ENCODE results near the gene SLC4A11. TPM values are rescaled to one million over a fixed set of nuclear protein-coding genes. Genes with fewer than 3 reads are reported as not detected.

The SLC4A11 gene
- total and polyA plus RNA-seq, 10 of the 15 experiments (the other 5 are each of a cell fraction or from before 2014, with no cell fraction given), result 0.07 to 2.3 (median 1.1) TPM

DNA sequence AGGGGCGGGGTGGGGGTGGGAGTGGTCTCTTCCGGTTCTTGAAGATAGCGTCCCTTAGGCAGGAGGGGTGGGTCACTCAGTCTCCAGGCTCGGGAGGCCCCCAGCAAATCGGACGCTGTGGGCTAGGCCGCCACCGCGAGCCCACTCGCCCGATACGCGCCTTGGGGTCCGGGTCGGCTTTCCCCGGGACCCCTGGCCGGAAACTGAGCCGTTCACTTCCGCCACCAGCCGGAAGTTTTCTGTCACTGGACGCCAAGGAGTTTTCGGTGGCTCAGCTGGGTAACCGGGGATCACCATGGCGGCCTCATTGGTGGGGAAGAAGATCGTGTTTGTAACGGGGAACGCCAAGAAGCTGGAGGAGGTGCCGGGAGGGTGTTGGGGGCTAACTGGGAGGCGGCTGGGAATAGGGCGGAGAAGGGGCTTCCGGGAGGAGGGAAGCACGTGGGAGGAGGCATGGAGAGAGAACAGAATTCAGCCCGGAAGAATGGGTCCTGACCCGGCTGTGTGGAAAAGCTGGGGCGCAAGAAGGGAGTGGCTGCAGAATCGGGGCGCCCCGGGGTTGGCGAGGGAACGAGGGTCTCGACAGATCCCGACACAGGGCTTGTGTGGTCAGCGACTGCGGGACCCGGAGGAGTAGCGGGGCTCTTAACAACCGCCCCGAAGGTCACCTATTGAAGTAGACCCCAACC is 29.6 kb downstream of the SLC4A11 start, which contains the start of gene ITPA (continued):
- TF ChIP-seq, protein P1, sequence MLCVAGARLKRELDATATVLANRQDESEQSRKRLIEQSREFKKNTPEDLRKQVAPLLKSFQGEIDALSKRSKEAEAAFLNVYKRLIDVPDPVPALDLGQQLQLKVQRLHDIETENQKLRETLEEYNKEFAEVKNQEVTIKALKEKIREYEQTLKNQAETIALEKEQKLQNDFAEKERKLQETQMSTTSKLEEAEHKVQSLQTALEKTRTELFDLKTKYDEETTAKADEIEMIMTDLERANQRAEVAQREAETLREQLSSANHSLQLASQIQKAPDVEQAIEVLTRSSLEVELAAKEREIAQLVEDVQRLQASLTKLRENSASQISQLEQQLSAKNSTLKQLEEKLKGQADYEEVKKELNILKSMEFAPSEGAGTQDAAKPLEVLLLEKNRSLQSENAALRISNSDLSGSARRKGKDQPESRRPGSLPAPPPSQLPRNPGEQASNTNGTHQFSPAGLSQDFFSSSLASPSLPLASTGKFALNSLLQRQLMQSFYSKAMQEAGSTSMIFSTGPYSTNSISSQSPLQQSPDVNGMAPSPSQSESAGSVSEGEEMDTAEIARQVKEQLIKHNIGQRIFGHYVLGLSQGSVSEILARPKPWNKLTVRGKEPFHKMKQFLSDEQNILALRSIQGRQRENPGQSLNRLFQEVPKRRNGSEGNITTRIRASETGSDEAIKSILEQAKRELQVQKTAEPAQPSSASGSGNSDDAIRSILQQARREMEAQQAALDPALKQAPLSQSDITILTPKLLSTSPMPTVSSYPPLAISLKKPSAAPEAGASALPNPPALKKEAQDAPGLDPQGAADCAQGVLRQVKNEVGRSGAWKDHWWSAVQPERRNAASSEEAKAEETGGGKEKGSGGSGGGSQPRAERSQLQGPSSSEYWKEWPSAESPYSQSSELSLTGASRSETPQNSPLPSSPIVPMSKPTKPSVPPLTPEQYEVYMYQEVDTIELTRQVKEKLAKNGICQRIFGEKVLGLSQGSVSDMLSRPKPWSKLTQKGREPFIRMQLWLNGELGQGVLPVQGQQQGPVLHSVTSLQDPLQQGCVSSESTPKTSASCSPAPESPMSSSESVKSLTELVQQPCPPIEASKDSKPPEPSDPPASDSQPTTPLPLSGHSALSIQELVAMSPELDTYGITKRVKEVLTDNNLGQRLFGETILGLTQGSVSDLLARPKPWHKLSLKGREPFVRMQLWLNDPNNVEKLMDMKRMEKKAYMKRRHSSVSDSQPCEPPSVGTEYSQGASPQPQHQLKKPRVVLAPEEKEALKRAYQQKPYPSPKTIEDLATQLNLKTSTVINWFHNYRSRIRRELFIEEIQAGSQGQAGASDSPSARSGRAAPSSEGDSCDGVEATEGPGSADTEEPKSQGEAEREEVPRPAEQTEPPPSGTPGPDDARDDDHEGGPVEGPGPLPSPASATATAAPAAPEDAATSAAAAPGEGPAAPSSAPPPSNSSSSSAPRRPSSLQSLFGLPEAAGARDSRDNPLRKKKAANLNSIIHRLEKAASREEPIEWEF (IDR thresholded peaks at IDR 0.05; ENCODE audit: insufficient replicate concordance, low read depth, low read length), result no peak
- TF ChIP-seq SMC3 (IDR thresholded peaks at IDR 0.05; ENCODE audit: borderline replicate concordance, low read length), result no peak
- TF ChIP-seq, protein P2, sequence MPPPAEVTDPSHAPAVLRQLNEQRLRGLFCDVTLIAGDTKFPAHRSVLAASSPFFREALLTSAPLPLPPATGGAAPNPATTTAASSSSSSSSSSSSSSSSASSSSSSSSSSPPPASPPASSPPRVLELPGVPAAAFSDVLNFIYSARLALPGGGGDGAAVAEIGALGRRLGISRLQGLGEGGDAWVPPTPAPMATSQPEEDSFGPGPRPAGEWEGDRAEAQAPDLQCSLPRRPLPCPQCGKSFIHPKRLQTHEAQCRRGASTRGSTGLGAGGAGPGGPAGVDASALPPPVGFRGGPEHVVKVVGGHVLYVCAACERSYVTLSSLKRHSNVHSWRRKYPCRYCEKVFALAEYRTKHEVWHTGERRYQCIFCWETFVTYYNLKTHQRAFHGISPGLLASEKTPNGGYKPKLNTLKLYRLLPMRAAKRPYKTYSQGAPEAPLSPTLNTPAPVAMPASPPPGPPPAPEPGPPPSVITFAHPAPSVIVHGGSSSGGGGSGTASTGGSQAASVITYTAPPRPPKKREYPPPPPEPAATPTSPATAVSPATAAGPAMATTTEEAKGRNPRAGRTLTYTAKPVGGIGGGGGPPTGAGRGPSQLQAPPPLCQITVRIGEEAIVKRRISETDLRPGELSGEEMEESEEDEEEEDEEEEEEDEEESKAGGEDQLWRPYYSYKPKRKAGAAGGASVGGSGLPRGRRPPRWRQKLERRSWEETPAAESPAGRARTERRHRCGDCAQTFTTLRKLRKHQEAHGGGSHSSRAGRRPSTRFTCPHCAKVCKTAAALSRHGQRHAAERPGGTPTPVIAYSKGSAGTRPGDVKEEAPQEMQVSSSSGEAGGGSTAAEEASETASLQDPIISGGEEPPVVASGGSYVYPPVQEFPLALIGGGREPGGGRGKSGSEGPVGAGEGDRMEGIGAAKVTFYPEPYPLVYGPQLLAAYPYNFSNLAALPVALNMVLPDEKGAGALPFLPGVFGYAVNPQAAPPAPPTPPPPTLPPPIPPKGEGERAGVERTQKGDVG (CRISPR knock-in tag; IDR thresholded peaks at IDR 0.05), result no peak
- TF ChIP-seq, protein P3, sequence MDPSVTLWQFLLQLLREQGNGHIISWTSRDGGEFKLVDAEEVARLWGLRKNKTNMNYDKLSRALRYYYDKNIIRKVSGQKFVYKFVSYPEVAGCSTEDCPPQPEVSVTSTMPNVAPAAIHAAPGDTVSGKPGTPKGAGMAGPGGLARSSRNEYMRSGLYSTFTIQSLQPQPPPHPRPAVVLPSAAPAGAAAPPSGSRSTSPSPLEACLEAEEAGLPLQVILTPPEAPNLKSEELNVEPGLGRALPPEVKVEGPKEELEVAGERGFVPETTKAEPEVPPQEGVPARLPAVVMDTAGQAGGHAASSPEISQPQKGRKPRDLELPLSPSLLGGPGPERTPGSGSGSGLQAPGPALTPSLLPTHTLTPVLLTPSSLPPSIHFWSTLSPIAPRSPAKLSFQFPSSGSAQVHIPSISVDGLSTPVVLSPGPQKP (IDR thresholded peaks at IDR 0.05; ENCODE audit: low read depth, low read length), result peak; percentile 84
- TF ChIP-seq, protein P4, sequence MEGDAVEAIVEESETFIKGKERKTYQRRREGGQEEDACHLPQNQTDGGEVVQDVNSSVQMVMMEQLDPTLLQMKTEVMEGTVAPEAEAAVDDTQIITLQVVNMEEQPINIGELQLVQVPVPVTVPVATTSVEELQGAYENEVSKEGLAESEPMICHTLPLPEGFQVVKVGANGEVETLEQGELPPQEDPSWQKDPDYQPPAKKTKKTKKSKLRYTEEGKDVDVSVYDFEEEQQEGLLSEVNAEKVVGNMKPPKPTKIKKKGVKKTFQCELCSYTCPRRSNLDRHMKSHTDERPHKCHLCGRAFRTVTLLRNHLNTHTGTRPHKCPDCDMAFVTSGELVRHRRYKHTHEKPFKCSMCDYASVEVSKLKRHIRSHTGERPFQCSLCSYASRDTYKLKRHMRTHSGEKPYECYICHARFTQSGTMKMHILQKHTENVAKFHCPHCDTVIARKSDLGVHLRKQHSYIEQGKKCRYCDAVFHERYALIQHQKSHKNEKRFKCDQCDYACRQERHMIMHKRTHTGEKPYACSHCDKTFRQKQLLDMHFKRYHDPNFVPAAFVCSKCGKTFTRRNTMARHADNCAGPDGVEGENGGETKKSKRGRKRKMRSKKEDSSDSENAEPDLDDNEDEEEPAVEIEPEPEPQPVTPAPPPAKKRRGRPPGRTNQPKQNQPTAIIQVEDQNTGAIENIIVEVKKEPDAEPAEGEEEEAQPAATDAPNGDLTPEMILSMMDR (IDR thresholded peaks at IDR 0.05 in 2 of 3, conservative IDR thresholded peaks at IDR 0.05 in 1 of 3; ENCODE audit: control insufficient read depth in 2 of 3, extremely low read depth in 1 of 3, insufficient read depth in 1 of 3, low read depth in 3 of 3, low read length in 3 of 3), result no peak
- TF ChIP-seq EP300 (IDR thresholded peaks at IDR 0.05; ENCODE audit: borderline replicate concordance in 1 of 2, control insufficient read depth in 1 of 2, low read depth in 2 of 2, low read length in 2 of 2), result no peak
- TF ChIP-seq, protein P5, sequence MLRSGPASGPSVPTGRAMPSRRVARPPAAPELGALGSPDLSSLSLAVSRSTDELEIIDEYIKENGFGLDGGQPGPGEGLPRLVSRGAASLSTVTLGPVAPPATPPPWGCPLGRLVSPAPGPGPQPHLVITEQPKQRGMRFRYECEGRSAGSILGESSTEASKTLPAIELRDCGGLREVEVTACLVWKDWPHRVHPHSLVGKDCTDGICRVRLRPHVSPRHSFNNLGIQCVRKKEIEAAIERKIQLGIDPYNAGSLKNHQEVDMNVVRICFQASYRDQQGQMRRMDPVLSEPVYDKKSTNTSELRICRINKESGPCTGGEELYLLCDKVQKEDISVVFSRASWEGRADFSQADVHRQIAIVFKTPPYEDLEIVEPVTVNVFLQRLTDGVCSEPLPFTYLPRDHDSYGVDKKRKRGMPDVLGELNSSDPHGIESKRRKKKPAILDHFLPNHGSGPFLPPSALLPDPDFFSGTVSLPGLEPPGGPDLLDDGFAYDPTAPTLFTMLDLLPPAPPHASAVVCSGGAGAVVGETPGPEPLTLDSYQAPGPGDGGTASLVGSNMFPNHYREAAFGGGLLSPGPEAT (IDR thresholded peaks at IDR 0.05; ENCODE audit: low read depth), result peak; percentile 67; the same call in 1 of the 2 replicates
- no peak for TF ChIP-seq JUND (IDR thresholded peaks at IDR 0.05; ENCODE audit: low read depth, low read length)
- TF ChIP-seq HDAC2 (IDR thresholded peaks at IDR 0.05), result no peak
- TF ChIP-seq, protein P6, sequence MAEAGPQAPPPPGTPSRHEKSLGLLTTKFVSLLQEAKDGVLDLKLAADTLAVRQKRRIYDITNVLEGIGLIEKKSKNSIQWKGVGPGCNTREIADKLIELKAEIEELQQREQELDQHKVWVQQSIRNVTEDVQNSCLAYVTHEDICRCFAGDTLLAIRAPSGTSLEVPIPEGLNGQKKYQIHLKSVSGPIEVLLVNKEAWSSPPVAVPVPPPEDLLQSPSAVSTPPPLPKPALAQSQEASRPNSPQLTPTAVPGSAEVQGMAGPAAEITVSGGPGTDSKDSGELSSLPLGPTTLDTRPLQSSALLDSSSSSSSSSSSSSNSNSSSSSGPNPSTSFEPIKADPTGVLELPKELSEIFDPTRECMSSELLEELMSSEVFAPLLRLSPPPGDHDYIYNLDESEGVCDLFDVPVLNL (IDR thresholded peaks at IDR 0.05; ENCODE audit: low read depth, low read length), result no peak

Data from GM12878 (cell line).